Gastrocnemius medialis (tissue), 4 donors: Measurements from ENCODE around the gene DYTN.
A peak's percentile ranks its signal among the peaks of the same experiment; 100 is the strongest.

Experiments
- POLR2A ChIP-seq, 2 donors: fragments of 450-650 bp; IDR thresholded peaks; one replicate each; pipeline ENCODE4 v1.6.1; 2017; ENCODE audit warnings: antibody characterized with exemption in 2 of 2, mild to moderate bottlenecking in 2 of 2, moderate library complexity in 2 of 2
- TF ChIP-seq, protein P1 (sequence below), 5 experiments: fragments of 450-650 bp in 3 of 5; fragments of 200-600 bp in 2 of 5; sonication (generic) in 2 of 5; IDR thresholded peaks in 4 of 5; conservative IDR thresholded peaks in 1 of 5; 1 replicate in 4 of 5; 2 replicates in 1 of 5; pipeline ENCODE4 v1.5.1; 2016 to 2019; ENCODE audit warnings: antibody characterized with exemption in 5 of 5, mild to moderate bottlenecking in 3 of 5, moderate library complexity in 3 of 5

DNA sequence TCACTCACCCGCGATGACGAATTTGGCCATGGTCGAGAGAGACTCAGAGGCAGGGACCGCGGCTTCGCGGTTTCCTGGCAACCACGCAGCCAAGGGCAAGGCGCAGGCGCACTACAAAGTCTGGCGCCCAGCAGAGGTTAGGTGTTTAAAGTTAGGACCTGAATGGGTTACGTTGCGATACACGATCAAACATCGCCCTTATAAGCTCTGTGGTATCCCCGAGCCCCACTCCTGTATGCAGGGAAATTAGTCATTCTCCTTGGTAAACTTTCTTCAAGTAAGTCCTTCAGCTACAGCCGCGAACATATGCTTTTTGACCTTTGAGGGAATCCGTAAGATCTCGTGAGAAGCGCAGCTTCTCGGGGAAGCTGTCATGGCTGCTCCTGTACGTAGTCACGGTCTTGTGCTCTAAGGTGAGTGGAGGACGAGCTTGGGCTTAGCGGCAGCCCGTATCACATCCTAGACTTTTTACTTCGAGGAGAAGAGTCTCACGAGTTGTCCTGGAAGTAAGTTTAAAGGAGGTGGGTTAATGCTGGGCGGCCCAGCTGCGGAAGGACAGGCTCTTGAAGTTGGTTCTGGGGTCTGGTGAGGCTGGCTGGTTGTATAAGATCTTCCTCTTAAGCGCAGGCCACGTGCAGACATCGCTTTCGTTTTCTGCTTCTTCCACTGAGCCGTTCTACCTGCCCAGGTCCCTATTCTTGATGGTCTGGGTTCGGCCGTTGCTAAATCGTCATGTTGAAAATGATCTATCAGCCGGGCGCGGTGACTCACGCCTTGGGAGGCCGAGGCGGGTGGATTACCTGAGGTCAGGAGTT lies 47.3 kb upstream of the DYTN start, which contains the start of the genes FASTKD2 and MDH1B:
- TF ChIP-seq, protein P1, sequence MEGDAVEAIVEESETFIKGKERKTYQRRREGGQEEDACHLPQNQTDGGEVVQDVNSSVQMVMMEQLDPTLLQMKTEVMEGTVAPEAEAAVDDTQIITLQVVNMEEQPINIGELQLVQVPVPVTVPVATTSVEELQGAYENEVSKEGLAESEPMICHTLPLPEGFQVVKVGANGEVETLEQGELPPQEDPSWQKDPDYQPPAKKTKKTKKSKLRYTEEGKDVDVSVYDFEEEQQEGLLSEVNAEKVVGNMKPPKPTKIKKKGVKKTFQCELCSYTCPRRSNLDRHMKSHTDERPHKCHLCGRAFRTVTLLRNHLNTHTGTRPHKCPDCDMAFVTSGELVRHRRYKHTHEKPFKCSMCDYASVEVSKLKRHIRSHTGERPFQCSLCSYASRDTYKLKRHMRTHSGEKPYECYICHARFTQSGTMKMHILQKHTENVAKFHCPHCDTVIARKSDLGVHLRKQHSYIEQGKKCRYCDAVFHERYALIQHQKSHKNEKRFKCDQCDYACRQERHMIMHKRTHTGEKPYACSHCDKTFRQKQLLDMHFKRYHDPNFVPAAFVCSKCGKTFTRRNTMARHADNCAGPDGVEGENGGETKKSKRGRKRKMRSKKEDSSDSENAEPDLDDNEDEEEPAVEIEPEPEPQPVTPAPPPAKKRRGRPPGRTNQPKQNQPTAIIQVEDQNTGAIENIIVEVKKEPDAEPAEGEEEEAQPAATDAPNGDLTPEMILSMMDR (IDR thresholded peaks at IDR 0.05 in 4 of 5, conservative IDR thresholded peaks at IDR 0.05 in 1 of 5), result peak in 1 of 5 experiments; percentile 12
- peak; percentile 57 to 77 for TF ChIP-seq POLR2A (IDR thresholded peaks at IDR 0.05)
